GM23248 (cell line): ENCODE results near the gene FBXW4. TPM values are rescaled to one million over a fixed set of nuclear protein-coding genes. Genes with fewer than 3 reads are reported as not detected.

Source experiments
- DNase-seq: peaks from one replicate; pipeline ENCODE4 v3.0.0-alpha.2; 2015
- H2AFZ ChIP-seq: fragments of 200-600 bp; sonication (generic); 2 replicates; pipeline ENCODE4 v1.6.1; 2016; ENCODE audit warnings: antibody characterized with exemption
- H3F3A ChIP-seq: fragments of 200-600 bp; sonication (generic); 2 replicates; pipeline ENCODE4 v1.6.1; 2016; ENCODE audit warnings: mild to moderate bottlenecking, antibody characterized with exemption, mixed run types; ENCODE audit not compliant: insufficient read depth
- H3K27ac ChIP-seq: fragments of 200-600 bp; sonication (generic); 2 replicates; pipeline ENCODE4 v1.5.1; 2016; ENCODE audit warnings: mild to moderate bottlenecking
- H3K27me3 ChIP-seq: fragments of 200-600 bp; sonication (generic); replicated peaks from 2 replicates; pipeline ENCODE4 v1.6.1; 2016; ENCODE audit warnings: mild to moderate bottlenecking; ENCODE audit not compliant: insufficient read depth
- H3K36me3 ChIP-seq: fragments of 200-600 bp; sonication (generic); 2 replicates; pipeline ENCODE4 v1.6.1; 2016; ENCODE audit warnings: low read depth, mild to moderate bottlenecking
- H3K4me1 ChIP-seq: fragments of 200-600 bp; sonication (generic); 2 replicates; pipeline ENCODE4 v1.6.1; 2016; ENCODE audit warnings: mild to moderate bottlenecking; ENCODE audit not compliant: insufficient read depth
- H3K4me2 ChIP-seq: fragments of 200-600 bp; sonication (generic); one replicate; pipeline ENCODE4 v1.6.1; 2016; ENCODE audit warnings: mild to moderate bottlenecking; ENCODE audit not compliant: unreplicated experiment
- H3K4me3 ChIP-seq: fragments of 200-600 bp; sonication (generic); 2 replicates; pipeline ENCODE4 v1.5.1; 2016; ENCODE audit warnings: mild to moderate bottlenecking
- H3K79me2 ChIP-seq: fragments of 200-600 bp; sonication (generic); 2 replicates; pipeline ENCODE4 v1.6.1; 2016; ENCODE audit warnings: mild to moderate bottlenecking; ENCODE audit not compliant: insufficient read depth
- H3K9ac ChIP-seq: fragments of 200-600 bp; sonication (generic); 2 replicates; pipeline ENCODE4 v1.6.1; 2016; ENCODE audit warnings: mild to moderate bottlenecking
- H3K9me2 ChIP-seq: fragments of 200-600 bp; sonication (generic); 2 replicates; pipeline ENCODE4 v1.6.1; 2016; ENCODE audit warnings: mixed run types, mild to moderate bottlenecking, moderate library complexity; ENCODE audit not compliant: insufficient read depth
- H3K9me3 ChIP-seq: fragments of 200-600 bp; sonication (generic); one replicate; pipeline ENCODE4 v1.6.1; 2017; ENCODE audit warnings: low read depth
- H4K20me1 ChIP-seq: fragments of 200-600 bp; sonication (generic); 2 replicates; pipeline ENCODE4 v1.6.0; 2016; ENCODE audit not compliant: insufficient read depth
- EZH2 ChIP-seq: fragments of 200-600 bp; sonication (generic); IDR thresholded peaks from 2 replicates; pipeline ENCODE4 v1.6.1; 2018; ENCODE audit warnings: antibody characterized with exemption, mild to moderate bottlenecking; ENCODE audit not compliant: insufficient read depth, poor library complexity, severe bottlenecking
- EZH2phosphoT487 ChIP-seq: fragments of 200-600 bp; sonication (generic); IDR thresholded peaks from 2 replicates; pipeline ENCODE4 v1.6.1; 2018; ENCODE audit warnings: antibody characterized with exemption, moderate library complexity, mild to moderate bottlenecking, low read depth; ENCODE audit not compliant: insufficient read depth
- whole genome bisulfite sequencing, 2 experiments: methylation state at CpG; one replicate each; pipeline ENCODE4 v1.1.6; 2015 to 2017; ENCODE audit warnings: low lambda C conversion rate in 2 of 2, low coverage in 1 of 2; ENCODE audit errors: missing lambda C conversion rate in 2 of 2; 5-methylcytosine and 5-hydroxymethylcytosine counted together
- in situ Hi-C: fragments of 300-500 bp; cut with MboI; formaldehyde crosslinking; loops from 2 replicates; pipeline ENCODE4 v1.15.0; 2020
- polyA plus RNA-seq: library from polyadenylated mRNA; unstranded; fragments of >200 nt; fragmentation: Nextera tagmentation; extraction: Ambion mirVana; gene quantifications from 2 replicates; pipeline ENCODE4 v1.2.1, GENCODE V29; 2016
- total RNA-seq: library from RNA; depleted of rRNA; stranded (reverse); fragments of >200 nt; shearing (Covaris generic); gene quantifications from 2 replicates; pipeline ENCODE4 v1.2.3, GENCODE V29; 2014

The FBXW4 gene
- total and polyA plus RNA-seq, 2 experiments from 2014 or later, result 4.6 to 18.7 TPM

DNA sequence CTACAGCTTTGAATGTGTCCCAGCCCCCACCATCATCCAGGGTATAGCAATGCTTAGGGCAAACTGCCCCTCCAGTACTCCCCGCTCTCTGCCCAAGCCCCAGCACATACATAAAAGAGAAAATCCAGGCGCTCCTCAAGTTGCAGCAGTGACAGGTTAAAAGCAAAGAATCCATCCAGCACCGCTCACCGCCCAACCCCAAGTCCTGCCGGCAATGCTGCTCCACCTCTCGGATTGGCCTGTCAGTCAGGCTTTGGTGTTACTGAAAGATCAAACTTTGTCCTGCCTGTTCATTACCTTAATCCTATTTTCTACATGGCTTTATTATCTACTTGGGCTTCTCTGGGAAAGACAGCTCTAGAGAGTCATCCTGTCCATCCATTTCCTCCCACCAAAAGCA lies 75.0 kb downstream of the FBXW4 start:
- no peak for TF ChIP-seq EZH2
- TF ChIP-seq EZH2phosphoT487, result no peak
- 97% methylated on average over 6 of the region's 6 CpGs for WGBS, 2 experiments
- Histone ChIP-seq H3K4me1 (no peaks in the 10 kb centered on the region), H3F3A (no peaks in the 10 kb centered on the region), H3K9me3 (no peaks in the 10 kb centered on the region), H4K20me1 (no peaks in the 10 kb centered on the region), H3K36me3 (peaks cover 14% of the 10 kb centered on the region; the same call in 1 of the 2 replicates), H3K4me2 (no peak overlapping the region), H3K27ac (no peak overlapping the region), H3K4me3 (no peak overlapping the region), H3K79me2 (no peaks in the 10 kb centered on the region), H3K9ac (no peak overlapping the region), H2AFZ (no peak overlapping the region), H3K27me3 (no peaks in the 10 kb centered on the region), H3K9me2 (no peaks in the 10 kb centered on the region)
- DNase-seq, result no peak
- in situ Hi-C loops, result no loop called here

DNA sequence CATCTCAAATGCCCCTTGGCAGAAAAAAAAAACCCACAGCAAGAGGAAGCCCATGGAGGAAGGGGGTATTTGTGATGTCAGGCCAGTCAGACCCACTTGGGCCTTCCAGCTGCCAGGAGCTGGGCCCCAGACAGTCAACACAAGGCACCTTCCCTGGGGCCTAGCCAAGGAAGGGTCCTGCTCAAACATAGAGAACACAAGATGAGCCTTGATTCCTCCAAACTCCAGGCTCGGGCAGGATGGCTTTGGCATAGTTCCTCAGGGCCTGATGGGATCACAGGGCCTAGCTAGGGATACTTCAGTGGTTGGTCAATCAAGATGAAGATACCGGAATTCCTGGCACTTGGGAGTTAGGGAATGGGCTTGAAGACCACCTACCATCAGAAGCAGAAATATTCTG lies 76.1 kb downstream of the FBXW4 start:
- Histone ChIP-seq H3K27me3 (no peaks in the 10 kb centered on the region), H3K9me2 (no peaks in the 10 kb centered on the region), H2AFZ (no peak overlapping the region), H3K79me2 (no peaks in the 10 kb centered on the region), H3F3A (no peaks in the 10 kb centered on the region), H3K4me1 (no peaks in the 10 kb centered on the region), H3K9ac (no peak overlapping the region), H4K20me1 (no peaks in the 10 kb centered on the region), H3K9me3 (no peaks in the 10 kb centered on the region), H3K4me2 (no peak overlapping the region), H3K36me3 (peaks cover 8% of the 10 kb centered on the region; the same call in 1 of the 2 replicates), H3K27ac (no peak overlapping the region), H3K4me3 (no peak overlapping the region)
- in situ Hi-C loops, result no loop called here
- no peak for DNase-seq
- TF ChIP-seq EZH2 (no peak), EZH2phosphoT487 (no peak)
- 89 to 100% methylated on average over 2 of the region's 2 CpGs for WGBS, 2 experiments

DNA sequence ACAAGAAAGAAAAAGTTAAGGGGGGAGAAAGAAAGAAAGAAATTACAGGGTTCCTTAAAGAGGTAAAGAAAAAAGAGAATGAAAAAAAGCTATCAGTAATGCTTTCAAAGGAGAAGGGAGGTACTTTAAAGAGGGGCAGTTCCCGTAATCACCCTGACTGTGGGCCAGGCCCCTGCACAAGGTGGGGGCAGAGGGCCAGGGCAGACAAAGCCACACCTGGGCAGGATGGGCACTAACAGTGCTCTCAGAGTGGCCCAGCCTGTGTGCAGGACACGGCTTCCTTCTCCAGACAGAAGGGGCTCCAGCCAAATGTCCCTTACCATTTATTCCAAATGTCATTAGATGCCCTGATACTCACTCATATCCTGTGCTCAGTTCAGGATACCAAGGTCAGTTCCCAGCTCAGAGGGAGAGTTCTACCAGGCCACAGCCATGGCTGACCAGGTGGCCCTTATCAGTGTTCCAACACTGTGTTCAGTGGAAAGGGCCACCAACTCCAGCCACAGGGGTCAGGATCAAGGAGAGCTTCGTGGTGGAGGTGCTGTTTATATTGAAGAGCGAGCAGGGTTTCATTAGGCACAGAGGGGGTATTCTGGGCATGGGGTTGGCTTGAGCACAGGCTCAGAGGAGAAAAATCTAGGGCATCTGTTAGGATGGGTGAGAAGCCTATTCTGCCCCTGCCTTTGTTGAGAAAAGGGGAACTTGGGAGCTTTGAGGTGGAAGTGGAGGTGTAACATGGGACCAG lies 77.0 kb downstream of the FBXW4 start:
- H4K20me1 ChIP-seq, result no peaks in the 10 kb centered on the region
- H3K4me3 ChIP-seq, result no peak overlapping the region
- H3K9me3 ChIP-seq, result no peaks in the 10 kb centered on the region
- H3K9me2 ChIP-seq, result no peaks in the 10 kb centered on the region
- 85 to 87% methylated on average over 4 of the region's 4 CpGs for WGBS, 2 experiments
- H3K9ac ChIP-seq, result no peak overlapping the region
- no peak for DNase-seq
- H3K36me3 ChIP-seq, result peaks cover 2% of the 10 kb centered on the region; the same call in 1 of the 2 replicates
- no peaks in the 10 kb centered on the region for H3K4me1 ChIP-seq
- no peaks in the 10 kb centered on the region for H3K27me3 ChIP-seq
- no peak overlapping the region for H3K4me2 ChIP-seq
- no peaks in the 10 kb centered on the region for H3F3A ChIP-seq
- no peaks in the 10 kb centered on the region for H3K79me2 ChIP-seq
- in situ Hi-C loops, result no loop called here
- TF ChIP-seq EZH2phosphoT487 (no peak), EZH2 (no peak)
- H2AFZ ChIP-seq, result no peak overlapping the region
- no peak overlapping the region for H3K27ac ChIP-seq

DNA sequence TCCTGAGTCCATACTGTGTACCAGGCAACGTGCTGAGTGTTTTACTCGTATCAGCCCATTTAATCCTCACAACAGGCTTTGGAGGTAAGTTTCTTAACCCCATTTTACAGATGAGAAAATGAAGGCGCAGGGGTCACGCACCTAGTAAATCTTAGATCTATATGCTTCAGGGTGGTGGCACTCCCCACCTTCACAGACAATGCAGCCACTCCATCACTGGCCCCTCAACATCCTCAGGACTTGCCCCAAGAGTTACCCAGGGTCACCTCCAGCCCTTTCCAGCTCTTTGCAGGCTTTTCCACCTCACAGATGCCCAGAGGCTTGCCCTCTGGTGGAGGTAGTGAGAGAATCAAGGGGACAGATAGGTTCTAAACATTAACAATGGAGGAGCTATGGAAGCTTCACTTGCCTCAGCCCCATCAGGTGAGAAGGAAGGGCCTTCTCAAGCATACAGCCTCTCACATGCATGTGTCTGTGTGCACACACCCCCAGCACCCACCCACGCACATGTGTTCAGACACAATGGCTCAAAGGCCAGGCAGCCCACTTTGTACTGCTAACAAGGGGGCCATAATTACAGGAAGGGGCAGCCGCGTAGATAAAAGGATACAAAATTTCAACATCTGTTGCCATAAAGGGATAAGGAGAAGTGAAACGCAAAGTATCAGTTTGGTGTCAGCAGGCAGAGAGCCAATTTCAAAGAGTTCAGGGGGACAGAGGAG lies 77.7 kb downstream of the FBXW4 start:
- H3K27ac ChIP-seq, result no peak overlapping the region
- H2AFZ ChIP-seq, result no peak overlapping the region
- H3F3A ChIP-seq, result no peaks in the 10 kb centered on the region
- H3K9me3 ChIP-seq, result no peaks in the 10 kb centered on the region
- no peak overlapping the region for H3K4me2 ChIP-seq
- TF ChIP-seq EZH2, result no peak
- no peak for TF ChIP-seq EZH2phosphoT487
- in situ Hi-C loops, result no loop called here
- 85 to 89% methylated on average over 8 of the region's 8 CpGs for WGBS, 2 experiments
- H3K27me3 ChIP-seq, result no peaks in the 10 kb centered on the region
- no peaks in the 10 kb centered on the region for H3K79me2 ChIP-seq
- H3K9me2 ChIP-seq, result no peaks in the 10 kb centered on the region
- H4K20me1 ChIP-seq, result no peaks in the 10 kb centered on the region
- no peak for DNase-seq
- no peak overlapping the region for H3K4me3 ChIP-seq
- H3K9ac ChIP-seq, result no peak overlapping the region
- no peaks in the 10 kb centered on the region for H3K36me3 ChIP-seq
- no peaks in the 10 kb centered on the region for H3K4me1 ChIP-seq
